Naive thymus-derived CD8-positive, alpha-beta T cell (primary cell): Measurements from ENCODE around the gene TCEANC2. TPM values are rescaled to one million over a fixed set of nuclear protein-coding genes. Genes with fewer than 3 reads are reported as not detected.
"Not testable (repeated sequence)": the region's sequence is repeated elsewhere in the genome, so short reads cannot be mapped to it uniquely, and the experiment has no call there.

ENCODE experiments used
- ATAC-seq, 2 donors: fragments of 150-1000 bp; cut with Tn5 transposase in 1 of 2; sonication (Bioruptor Pico), chemical (Tn5 transposase) in 1 of 2; 1 replicate in 1 of 2; 2 replicates in 1 of 2; pipeline ENCODE4 v1.10.0; 2021; ENCODE audit warnings: mild to moderate bottlenecking in 2 of 2, moderate library complexity in 2 of 2
- POLR2A ChIA-PET: fragments of 350-600 bp; sonication (Branson Sonifier 250); formaldehyde crosslinking; loops from one replicate; lab custom pipeline; 2021; ENCODE audit warnings: antibody characterized with exemption; lab: Charles Lee
- DNase-seq, 10 donors: peaks; one replicate each; pipeline versions ENCODE4 v3.0.0 to v3.0.0-alpha.2; 2020 to 2022
- H3K27ac Mint-ChIP-seq, 10 donors: one replicate each; pipeline ENCODE4 v1.8.0; 2020 to 2022; ENCODE audit warnings: mild to moderate bottlenecking in 10 of 10, mixed read lengths in 10 of 10, moderate library complexity in 4 of 10, inconsistent platforms in 1 of 10
- H3K27me3 Mint-ChIP-seq, 5 donors: one replicate each; pipeline ENCODE4 v1.8.0; 2021 to 2022; ENCODE audit warnings: mixed read lengths in 5 of 5
- H3K36me3 Mint-ChIP-seq, 3 donors: one replicate each; pipeline ENCODE4 v1.8.0; 2020 to 2022; ENCODE audit warnings: mixed read lengths in 3 of 3, mild to moderate bottlenecking in 2 of 3, inconsistent platforms in 1 of 3
- H3K4me1 Mint-ChIP-seq, 4 donors: one replicate each; pipeline ENCODE4 v1.8.0; 2021 to 2022; ENCODE audit warnings: mixed read lengths in 4 of 4
- H3K4me3 Mint-ChIP-seq, 10 donors: one replicate each; pipeline ENCODE4 v1.8.0; 2020 to 2022; ENCODE audit warnings: mild to moderate bottlenecking in 10 of 10, mixed read lengths in 10 of 10, moderate library complexity in 6 of 10, inconsistent platforms in 1 of 10
- H3K9me3 Mint-ChIP-seq, 9 donors: one replicate each; pipeline ENCODE4 v1.8.0; 2020 to 2022; ENCODE audit warnings: mixed read lengths in 9 of 9, mild to moderate bottlenecking in 3 of 9, inconsistent platforms in 1 of 9, moderate library complexity in 1 of 9
- polyA plus RNA-seq, 3 donors: library from polyadenylated mRNA; unstranded; fragments of 300-500 nt; fragmentation: Illumina TruSeq; gene quantifications; one replicate each; pipeline ENCODE4 v1.2.3, GENCODE V29; 2021
- total RNA-seq, 8 experiments: library from RNA in 2 of 8; stranded (reverse) in 2 of 8; gene quantifications; one replicate each; pipeline ENCODE4 v1.2.3 and lab custom pipeline; 2021 to 2026

Gene TCEANC2
- total and polyA plus RNA-seq, 5 experiments from 2014 or later = 5.5 to 13.6 (median 7.2) TPM

GRCh38 chr1:54013393-54014008 is 39.9 kb upstream of the TCEANC2 start:
- Mint-ChIP-seq H3K27ac (peak overlapping the region in 1 of 10 donors; percentile 48), H3K4me1 (no peaks in the 10 kb centered on the region), H3K27me3 (peaks cover 6 to 14% (median 10%) of the 10 kb centered on the region in 5 donors), H3K9me3 (no peaks in the 10 kb centered on the region), H3K36me3 (no peaks in the 10 kb centered on the region), H3K4me3 (no peak overlapping the region)
- POLR2A ChIA-PET = no interaction called here
- ATAC-seq (no peak), DNase-seq (peak in 1 of 10 donors; percentile 10)

GRCh38 chr1:54014009-54014629 is 39.3 kb upstream of the TCEANC2 start:
- POLR2A ChIA-PET = no interaction called here
- ATAC-seq = no peak
- Mint-ChIP-seq H3K27ac (no peak overlapping the region), H3K27me3 (peaks cover 3 to 10% (median 10%) of the 10 kb centered on the region in 5 donors), H3K9me3 (no peaks in the 10 kb centered on the region), H3K36me3 (no peaks in the 10 kb centered on the region), H3K4me1 (no peaks in the 10 kb centered on the region), H3K4me3 (no peak overlapping the region)
- DNase-seq = peak in 1 of 10 donors; percentile 10

GRCh38 chr1:54016343-54017282 is 36.8 kb upstream of the TCEANC2 start:
- Mint-ChIP-seq H3K27ac (no peak overlapping the region), H3K27me3 (peaks cover 3 to 10% (median 8%) of the 10 kb centered on the region in 5 donors), H3K4me1 (no peaks in the 10 kb centered on the region), H3K36me3 (no peaks in the 10 kb centered on the region), H3K9me3 (no peaks in the 10 kb centered on the region), H3K4me3 (no peak overlapping the region)
- POLR2A ChIA-PET = no interaction called here
- no peak for ATAC-seq
- DNase-seq = peak in 1 of 10 donors; percentile 3

- Mint-ChIP-seq H3K36me3 (no peaks in the 10 kb centered on the region), H3K4me1 (no peaks in the 10 kb centered on the region), H3K27me3 (peaks cover 0 to 10% (median 5%) of the 10 kb centered on the region in 5 donors), H3K9me3 (no peaks in the 10 kb centered on the region), H3K27ac (peak within 1 kb of the TSS in 1 of 10 donors; percentile 27), H3K4me3 (no peak within 1 kb of the TSS)
- ATAC-seq (no peak), DNase-seq (peak in 1 of 10 donors; percentile 6)
- POLR2A ChIA-PET = no interaction called here
These were observed 35.4 kb upstream of the TCEANC2 start, which contains the start of gene LDLRAD1 for GRCh38 chr1:54017979-54018378. Gene LDLRAD1, minus strand, starts transcription at chr1:54018186. Its CDS starts 74 bp downstream, at chr1:54018112.

- Mint-ChIP-seq H3K27ac (no peak overlapping the region), H3K27me3 (peaks cover 0 to 4% (median 1%) of the 10 kb centered on the region in 5 donors), H3K9me3 (no peaks in the 10 kb centered on the region), H3K36me3 (no peaks in the 10 kb centered on the region), H3K4me3 (no peak overlapping the region), H3K4me1 (no peaks in the 10 kb centered on the region)
- DNase-seq (no peak), ATAC-seq (no peak)
- POLR2A ChIA-PET = no interaction called here
These were observed 34.8 kb upstream of the TCEANC2 start for GRCh38 chr1:54018635-54019034.

GRCh38 chr1:54019562-54020176 is 33.7 kb upstream of the TCEANC2 start:
- H3K27ac Mint-ChIP-seq, DNase-seq, H3K36me3 Mint-ChIP-seq, H3K9me3 Mint-ChIP-seq, POLR2A ChIA-PET, H3K4me3 Mint-ChIP-seq, H3K27me3 Mint-ChIP-seq, H3K4me1 Mint-ChIP-seq, ATAC-seq: not testable (repeated sequence)

GRCh38 chr1:54024358-54024757 is 29.1 kb upstream of the TCEANC2 start:
- H3K4me1 Mint-ChIP-seq = no peaks in the 10 kb centered on the region
- H3K36me3 Mint-ChIP-seq = peaks cover 0 to 6% (median 0%) of the 10 kb centered on the region in 3 donors
- no peak overlapping the region for H3K4me3 Mint-ChIP-seq
- ATAC-seq (no peak), DNase-seq (no peak)
- no peaks in the 10 kb centered on the region for H3K9me3 Mint-ChIP-seq
- POLR2A ChIA-PET = no interaction called here
- peaks cover 0 to 1% (median 0%) of the 10 kb centered on the region in 5 donors for H3K27me3 Mint-ChIP-seq
- no peak overlapping the region for H3K27ac Mint-ChIP-seq

GRCh38 chr1:54024811-54025210 is 28.6 kb upstream of the TCEANC2 start:
- ATAC-seq, H3K4me3 Mint-ChIP-seq, H3K4me1 Mint-ChIP-seq, H3K27me3 Mint-ChIP-seq, DNase-seq, POLR2A ChIA-PET, H3K9me3 Mint-ChIP-seq: not testable (repeated sequence)
- peaks cover 0 to 10% (median 0%) of the 10 kb centered on the region in 3 donors for H3K36me3 Mint-ChIP-seq
- H3K27ac Mint-ChIP-seq = peak overlapping the region in 1 of 10 donors; percentile 36

- no peak for ATAC-seq
- POLR2A ChIA-PET = interaction anchor here (0.6 kb wide), 1 partner anchor 31 kb away, joined by 4 read pairs; no protein-coding TSS in a partner anchor
- peak overlapping the region in 2 of 10 donors; percentile 31 to 41 for H3K27ac Mint-ChIP-seq
- no peak for DNase-seq
- H3K27me3 Mint-ChIP-seq = no peaks in the 10 kb centered on the region
- no peak overlapping the region for H3K4me3 Mint-ChIP-seq
- no peaks in the 10 kb centered on the region for H3K4me1 Mint-ChIP-seq
- peaks cover 0 to 38% (median 1%) of the 10 kb centered on the region in 3 donors for H3K36me3 Mint-ChIP-seq
- no peaks in the 10 kb centered on the region for H3K9me3 Mint-ChIP-seq
These were observed 25.6 kb upstream of the TCEANC2 start for GRCh38 chr1:54027848-54028247.

GRCh38 chr1:54028306-54029251 is 24.8 kb upstream of the TCEANC2 start:
- POLR2A ChIA-PET = no interaction called here
- H3K27me3 Mint-ChIP-seq = no peaks in the 10 kb centered on the region
- H3K4me1 Mint-ChIP-seq = no peaks in the 10 kb centered on the region
- H3K4me3 Mint-ChIP-seq = no peak overlapping the region
- ATAC-seq (no peak), DNase-seq (no peak)
- peak overlapping the region in 7 of 10 donors; percentile 9 to 61 (median 31) for H3K27ac Mint-ChIP-seq
- no peaks in the 10 kb centered on the region for H3K9me3 Mint-ChIP-seq
- H3K36me3 Mint-ChIP-seq = peaks cover 0 to 45% (median 4%) of the 10 kb centered on the region in 3 donors

- Mint-ChIP-seq H3K4me3 (no peak overlapping the region), H3K36me3 (peaks cover 10 to 84% (median 11%) of the 10 kb centered on the region in 3 donors), H3K27ac (peak overlapping the region in 7 of 10 donors; percentile 3 to 83 (median 12)), H3K9me3 (no peaks in the 10 kb centered on the region), H3K4me1 (peaks cover 0 to 8% (median 2%) of the 10 kb centered on the region in 4 donors), H3K27me3 (no peaks in the 10 kb centered on the region)
- POLR2A ChIA-PET = no interaction called here
- no peak for ATAC-seq
- no peak for DNase-seq
These were observed 15.9 kb upstream of the TCEANC2 start for GRCh38 chr1:54037476-54037875.
